GM11168 (cell line): ENCODE results near the gene CCDC9B.

ENCODE experiments used
- in situ Hi-C: fragments of 300-500 bp; cut with MboI; formaldehyde crosslinking; loops from one replicate; pipeline ENCODE4 v1.12.0; 2022; ENCODE audit warnings: low sequenced_read_pairs; ENCODE audit not compliant: unreplicated experiment

The CCDC9B gene

DNA sequence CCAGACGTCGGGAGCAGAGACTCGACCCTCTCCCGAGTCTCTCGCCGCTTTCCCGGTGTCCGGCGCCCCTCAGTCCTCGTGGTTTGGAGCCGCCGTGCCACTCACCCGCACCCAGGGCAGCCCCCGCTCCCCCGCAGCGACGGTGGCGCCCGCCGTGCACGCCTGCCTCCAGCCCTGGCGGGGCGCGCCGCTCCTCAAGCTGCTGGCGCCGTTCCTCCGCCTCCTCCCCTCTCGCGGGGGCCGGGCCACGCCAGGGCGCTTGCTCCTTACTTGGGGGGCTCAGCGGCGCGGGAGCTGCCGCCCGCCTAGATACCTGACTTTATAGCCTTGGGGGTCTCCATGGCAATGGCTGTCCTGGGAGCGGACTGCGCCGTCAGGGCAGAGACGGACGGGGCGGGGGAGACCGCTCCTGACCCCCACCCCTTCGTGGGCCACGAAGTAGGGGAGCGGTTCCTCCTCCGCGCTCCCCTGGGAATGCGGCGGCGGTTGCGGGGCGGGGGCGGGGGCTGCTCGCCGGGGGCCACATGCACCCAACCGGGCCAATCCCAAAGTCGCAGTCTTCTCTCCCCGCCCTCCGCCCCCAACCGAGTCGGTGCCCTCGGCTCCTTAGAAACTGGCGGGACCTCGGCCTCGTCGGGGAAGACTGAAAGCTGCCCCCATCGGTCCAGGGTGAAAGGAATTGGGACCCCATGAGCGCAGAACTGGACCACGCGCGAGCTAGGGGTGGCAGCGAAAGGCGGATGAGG lies 57.7 kb downstream of the CCDC9B start, which contains the start of gene ANKRD63:
Gene ANKRD63, minus strand, starts transcription at position 196 of the 746 bp plus-strand sequence. CDS start 478 bp downstream, outside the sequence.
- in situ Hi-C loops: no loop called here

DNA sequence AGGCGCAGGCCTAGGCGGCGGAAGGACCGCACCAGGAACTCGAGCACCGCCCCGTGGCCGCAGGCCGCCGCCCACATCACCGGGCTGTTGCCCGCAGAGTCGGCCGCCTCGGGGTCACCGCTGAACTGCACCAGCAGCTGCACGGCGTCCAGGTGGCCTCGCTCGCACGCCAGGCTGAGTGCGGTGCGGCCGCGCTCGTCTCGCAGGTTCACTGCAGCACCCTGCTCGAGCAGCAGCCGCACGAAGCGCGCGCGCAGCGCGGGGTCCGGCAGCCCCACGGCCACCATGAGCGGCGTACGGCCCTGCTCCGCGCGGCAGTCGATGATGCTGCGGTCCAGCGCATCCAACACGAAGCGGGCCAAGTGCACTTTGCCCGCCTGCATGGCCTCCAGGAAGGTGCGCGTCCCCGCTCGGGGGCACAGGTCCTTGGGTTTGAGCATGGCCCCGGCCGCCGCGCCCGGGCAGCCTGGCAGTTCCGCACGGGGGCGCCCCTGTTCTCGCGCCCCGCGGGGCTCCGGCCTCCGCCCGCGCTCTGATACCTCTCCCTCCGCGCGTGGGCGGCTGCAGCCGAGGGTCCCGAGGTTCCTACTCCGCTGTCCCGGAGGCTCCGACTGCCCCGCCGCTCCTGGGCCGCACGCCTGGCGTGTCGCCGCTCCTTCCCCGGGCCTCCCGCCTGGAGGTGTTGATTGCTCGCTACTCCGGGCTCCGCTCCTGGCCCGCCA lies 58.4 kb downstream of the CCDC9B start:
- in situ Hi-C loops: no loop called here

DNA sequence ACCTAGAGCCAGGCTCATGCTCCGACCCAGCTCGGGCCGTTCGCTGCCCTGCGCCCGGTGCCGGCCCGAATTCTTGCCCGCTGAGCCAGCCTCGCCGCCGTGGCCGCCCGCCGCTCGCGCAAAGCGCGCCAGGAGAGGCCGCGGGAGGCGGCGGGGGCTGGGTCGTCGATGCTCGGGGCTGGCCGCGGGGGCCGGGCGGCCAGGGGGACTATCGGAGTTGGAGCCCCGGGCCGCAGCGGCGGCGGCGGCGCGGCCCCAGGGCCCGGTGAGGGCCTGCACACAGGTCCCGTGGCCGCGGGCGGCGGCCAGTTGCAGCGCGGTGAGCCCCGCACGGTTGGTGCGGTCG lies 59.0 kb downstream of the CCDC9B start:
- in situ Hi-C loops: no loop called here
